ELF-1 (cell line): Measurements from ENCODE around the gene CLIP2.
A peak's percentile ranks its signal among the peaks of the same experiment; 100 is the strongest.
"Not testable (repeated sequence)": the region's sequence is repeated elsewhere in the genome, so short reads cannot be mapped to it uniquely, and the experiment has no call there.

Experiments
- DNase-seq: peaks from one replicate; pipeline ENCODE4 v3.0.0-alpha.2; 2016; ENCODE audit warnings: low read depth, low spot score

CLIP2 gene

GRCh38 chr7:74332373-74333176 is 43.4 kb downstream of the CLIP2 start:
- DNase-seq, result no peak

DNA sequence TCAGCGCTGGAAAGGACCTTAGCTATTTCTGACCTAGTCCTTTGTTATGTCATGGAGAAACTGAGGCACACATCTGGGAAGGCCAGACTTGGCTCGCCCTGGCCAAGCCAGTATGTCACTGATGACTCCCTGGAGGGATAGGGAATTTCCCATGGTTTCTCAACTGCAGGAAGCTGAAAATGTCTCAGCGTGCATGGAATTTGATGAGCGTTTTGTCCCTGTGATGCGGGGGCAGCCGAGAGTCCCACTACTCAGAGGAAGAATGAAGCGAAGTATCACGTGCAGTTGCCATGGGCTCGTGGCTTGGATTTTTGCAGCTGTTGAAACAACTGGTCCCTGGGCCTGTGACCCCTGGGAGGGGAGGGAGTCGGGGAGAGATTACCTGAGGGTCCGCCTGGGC is 44.8 kb downstream of the CLIP2 start:
- no peak for DNase-seq

DNA sequence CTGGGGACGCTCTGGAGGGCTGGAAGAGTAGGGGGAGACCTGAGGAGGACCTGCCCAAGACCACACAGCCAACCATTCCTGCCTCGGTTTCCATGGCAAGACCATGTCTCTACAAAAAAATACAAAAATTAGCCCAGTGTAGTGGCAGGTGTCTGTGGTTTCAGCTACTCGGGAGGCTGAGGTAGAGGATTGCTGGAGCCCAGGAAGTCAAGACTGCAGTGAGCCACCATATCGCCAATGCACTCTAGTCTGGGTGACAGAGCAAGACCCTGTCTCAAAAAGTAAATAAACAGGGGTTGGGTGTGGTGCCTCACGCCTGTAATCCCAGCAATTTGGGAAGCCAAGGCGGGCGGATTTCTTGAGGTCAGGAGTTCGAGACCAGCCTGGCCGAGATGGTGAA is 48.7 kb downstream of the CLIP2 start:
- no peak for DNase-seq

DNA sequence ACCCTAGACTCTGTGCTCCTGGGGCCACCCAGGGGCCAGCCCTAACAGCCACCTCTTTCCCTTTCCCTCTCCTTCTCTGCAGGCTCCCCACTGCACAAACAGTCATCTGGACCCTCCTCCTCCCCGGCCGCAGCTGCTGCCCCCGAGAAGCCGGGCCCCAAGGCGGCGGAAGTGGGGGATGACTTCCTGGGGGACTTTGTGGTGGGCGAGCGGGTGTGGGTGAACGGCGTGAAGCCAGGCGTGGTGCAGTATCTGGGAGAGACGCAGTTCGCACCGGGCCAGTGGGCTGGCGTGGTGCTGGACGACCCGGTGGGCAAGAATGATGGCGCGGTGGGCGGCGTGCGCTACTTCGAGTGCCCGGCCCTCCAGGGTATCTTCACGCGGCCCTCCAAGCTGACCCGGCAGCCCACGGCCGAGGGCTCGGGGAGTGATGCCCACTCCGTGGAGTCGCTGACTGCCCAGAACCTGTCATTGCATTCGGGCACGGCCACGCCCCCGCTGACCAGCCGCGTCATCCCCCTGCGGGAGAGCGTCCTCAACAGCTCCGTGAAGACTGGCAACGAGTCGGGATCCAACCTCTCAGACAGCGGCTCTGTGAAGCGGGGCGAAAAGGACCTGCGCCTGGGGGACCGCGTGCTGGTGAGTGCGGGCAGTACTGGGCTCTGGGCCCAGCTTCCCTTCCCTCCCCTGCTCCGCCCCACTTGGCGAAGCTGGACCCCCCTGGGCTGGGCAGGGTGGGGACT is 49.3 kb downstream of the CLIP2 start:
- no peak for DNase-seq

DNA sequence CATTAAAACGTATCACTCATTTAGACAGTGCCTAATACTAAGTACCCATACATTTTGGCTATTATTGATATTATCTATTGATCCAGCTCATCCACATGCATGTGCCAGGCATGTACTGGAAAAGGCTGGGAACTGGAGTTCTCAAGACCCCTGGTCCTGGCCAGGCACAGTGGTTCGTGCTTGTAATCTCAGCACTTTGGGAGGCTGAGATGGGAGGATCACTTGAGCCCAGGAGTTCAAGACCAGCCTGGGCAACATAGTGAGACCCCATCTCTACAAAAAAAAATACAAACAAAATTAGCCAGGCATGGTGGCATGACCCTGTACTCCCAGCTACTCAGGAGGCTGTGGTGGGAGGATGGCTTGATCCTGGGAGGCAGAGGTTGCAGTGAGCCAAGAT is 50.4 kb downstream of the CLIP2 start:
- DNase-seq, result not testable (repeated sequence)

DNA sequence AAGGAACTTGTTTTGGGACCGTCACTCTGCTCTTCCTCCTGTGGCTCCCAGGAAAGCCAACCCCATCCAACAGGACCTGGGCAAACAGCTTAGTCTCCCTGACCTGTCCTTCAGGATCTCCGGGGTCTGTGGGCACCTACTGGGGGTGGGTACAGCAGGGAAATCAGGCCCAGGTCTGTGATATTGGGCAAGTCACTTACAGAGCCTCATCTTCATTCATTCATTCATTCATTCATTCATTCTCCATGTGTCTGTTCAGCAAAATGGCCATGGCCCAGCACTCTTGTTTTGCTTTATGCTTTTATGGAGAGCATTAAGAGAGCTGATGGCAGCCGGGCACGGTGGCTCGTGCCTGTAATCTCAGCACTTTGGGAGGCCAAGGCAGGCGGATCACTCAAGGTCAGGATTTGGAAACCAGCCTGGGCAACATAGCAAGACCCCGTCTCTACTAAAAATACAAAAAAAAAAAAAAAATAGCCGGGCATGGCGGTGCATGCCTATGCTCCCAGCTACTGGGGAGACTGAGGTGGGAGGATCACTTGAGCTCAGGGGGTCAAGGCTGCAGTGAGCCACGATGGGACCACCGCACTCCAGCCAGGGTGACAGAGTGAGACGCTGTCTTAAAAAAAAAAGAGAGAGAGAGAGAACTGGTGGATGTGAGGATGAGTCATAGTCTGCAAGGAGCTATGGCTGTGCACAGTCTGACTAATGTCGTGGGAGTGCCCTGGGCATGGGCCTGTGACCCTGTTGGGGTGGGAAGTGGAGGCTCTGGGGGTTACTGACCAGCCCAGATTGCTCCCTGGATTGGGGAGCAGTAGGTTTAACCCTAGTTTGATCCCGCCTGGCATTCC is 54.3 kb downstream of the CLIP2 start:
- DNase-seq, result no peak

DNA sequence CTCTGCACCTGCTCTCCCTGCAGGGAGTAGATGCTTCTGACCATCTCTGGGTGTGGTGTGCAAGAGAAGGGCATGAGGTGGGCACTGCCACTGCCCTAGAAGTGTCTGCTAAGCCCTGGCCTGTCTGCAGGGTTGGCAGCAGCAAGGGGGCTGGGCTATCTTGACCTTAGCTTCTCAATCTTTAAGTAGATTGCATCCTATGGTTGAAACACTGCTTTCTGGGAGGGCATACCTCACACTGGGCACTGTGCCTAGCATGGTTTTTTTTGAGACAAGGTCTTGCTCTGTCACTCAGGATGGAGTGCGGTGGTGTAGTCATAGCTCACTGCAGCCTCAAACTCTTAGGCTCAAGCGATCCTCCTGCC is 54.9 kb downstream of the CLIP2 start:
- DNase-seq, result no peak

- DNase-seq, result no peak
Measured at GRCh38 chr7:74344786-74345185, 55.6 kb downstream of the CLIP2 start.

DNA sequence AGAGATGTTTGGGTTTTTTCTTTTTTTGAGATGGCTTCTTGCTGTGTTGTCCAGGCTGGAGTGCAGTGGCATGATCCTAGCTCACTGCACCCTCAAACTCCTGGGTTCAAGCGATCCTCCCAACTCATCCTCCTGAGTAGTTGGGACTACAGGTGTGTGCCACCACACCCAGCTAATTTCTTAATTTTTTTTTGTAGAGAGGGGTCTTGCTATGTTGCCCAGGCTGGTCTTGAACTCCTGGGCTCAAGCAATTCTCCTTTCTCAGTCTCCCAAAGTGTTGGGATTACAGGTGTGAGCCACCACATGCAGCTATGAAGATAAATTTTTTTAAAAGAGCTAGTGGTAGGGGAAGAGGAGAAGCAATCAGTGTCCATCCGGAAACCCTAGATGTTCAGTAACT is 56.8 kb downstream of the CLIP2 start:
- DNase-seq, result no peak

DNA sequence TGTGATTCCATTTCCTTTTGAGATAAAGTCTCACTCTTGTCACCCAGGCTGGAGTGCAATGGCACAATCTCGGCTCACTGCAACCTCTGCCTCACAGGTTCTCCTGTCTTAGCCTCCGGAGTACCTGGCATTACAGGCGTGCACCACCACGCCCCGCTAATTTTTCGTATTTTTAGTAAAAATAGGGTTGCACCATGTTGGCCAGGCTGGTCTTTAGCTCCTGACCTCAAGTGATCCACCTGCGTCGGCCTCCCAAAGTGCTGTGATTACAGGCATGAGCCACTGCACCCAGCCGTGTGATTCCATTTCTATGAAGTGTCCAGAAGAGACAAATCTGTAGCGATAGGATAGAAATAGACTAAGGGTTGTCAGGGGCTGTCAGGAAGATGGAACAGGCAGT is 60.4 kb downstream of the CLIP2 start:
- DNase-seq, result no peak

- no peak for DNase-seq
Measured at GRCh38 chr7:74350751-74351150, 61.5 kb downstream of the CLIP2 start.

DNA sequence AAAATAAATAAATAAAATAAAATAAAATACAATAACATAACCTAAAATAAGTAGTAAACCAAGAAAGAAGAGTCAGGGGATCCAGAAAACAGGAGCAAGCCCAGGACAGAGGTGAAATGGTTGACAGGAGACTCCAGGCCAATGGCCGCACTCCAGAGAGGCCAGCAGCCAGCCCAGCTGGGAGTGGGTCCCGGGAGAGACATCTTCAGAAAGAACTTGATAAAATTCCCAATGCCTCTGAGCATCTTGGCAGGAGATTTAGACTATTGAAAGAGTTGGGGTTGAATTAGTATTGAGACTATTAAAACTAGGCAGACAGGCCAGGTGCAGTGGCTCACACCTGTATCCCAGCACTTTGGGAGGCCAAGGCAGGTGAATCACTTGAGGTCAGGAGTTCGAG is 62.6 kb downstream of the CLIP2 start:
- no peak for DNase-seq

DNA sequence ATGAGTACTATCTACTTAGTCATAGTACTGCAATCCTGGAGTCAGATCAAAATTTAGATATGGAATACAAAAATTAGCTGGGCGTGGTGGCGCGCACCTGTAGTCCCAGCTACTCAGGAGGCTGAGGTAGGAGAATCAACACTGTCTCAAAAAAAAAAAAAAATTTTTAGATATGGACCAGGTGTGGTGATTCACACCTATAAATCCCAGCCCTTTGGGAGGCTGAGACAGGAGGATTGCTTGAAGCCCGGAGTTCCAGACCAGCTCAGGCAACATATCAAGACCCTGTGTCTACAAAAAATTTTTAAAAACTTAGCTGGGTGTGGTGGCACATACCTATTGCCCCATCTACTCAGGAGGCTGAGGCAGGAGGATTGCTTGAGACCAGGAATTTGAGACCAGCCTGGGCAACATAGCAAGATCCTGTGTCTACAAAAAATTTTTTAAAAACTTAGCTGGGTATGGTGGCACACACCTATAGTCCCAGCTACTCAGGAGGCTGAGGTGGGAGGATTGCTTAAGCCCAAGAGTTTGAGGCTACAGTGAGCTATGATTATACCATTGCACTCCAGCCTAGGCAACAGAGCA is 63.4 kb downstream of the CLIP2 start:
- DNase-seq, result not testable (repeated sequence)

- DNase-seq, result no peak
Measured at GRCh38 chr7:74354009-74354408, 64.8 kb downstream of the CLIP2 start.

DNA sequence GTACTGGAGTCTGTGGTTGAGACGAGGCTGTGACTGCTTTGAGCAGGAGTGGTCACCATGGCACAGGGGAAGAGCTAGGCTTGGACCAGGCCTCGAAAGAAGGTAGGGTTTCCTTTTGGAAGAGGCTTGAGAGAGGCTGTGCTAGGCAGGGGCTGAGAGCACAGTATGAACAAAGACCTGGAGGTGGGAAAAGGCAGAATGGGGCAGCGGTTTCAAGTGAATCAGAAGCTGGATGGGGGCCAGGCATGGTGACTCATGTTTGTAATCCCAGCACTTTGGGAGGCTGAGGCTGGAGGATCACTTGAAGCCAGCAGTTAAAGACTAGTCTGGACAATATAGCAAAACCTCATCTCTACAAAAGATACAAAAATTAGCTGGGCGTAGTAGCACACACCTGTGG is 65.9 kb downstream of the CLIP2 start:
- no peak for DNase-seq

GRCh38 chr7:74356589-74357315 is 67.5 kb downstream of the CLIP2 start:
- peak; percentile 35 for DNase-seq

DNA sequence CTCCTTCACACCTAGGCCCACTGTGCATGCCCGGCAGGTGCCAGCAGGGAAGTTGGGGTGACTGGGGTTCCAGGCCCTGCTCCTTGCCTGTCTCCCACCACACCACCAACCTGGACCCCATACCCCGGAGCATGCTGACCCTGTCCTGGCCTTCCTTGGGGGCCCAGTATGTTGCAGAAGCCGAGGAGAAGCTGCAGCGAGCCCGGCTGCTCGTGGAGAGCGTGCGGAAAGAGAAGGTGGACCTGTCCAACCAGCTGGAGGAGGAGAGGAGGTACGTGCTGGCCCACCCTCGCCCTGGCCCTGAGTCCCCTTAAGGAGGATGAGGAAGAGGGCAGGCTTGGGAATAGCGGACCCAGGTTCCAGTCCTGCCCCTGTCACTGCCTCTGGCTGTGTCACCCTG is 70.8 kb downstream of the CLIP2 start:
- no peak for DNase-seq

DNA sequence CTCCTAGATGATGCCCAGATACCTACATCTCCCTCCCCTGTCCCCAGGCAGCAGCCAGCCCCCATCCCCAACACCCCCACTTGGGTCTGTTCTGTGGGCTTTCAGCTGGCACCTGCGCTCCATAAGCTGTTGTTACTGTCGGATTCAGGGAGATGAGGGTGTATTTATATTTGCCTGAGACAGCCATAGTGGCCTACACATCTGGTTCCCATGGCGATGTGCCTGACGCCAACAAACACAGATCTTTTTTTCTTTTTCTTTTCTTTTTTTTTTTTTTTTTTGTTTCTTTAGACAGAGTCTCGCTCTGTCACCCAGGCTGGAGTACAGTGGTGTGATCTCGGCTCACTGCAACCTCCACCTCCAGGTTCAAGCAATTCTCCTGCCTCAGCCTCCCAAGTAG is 73.1 kb downstream of the CLIP2 start:
- no peak for DNase-seq

DNA sequence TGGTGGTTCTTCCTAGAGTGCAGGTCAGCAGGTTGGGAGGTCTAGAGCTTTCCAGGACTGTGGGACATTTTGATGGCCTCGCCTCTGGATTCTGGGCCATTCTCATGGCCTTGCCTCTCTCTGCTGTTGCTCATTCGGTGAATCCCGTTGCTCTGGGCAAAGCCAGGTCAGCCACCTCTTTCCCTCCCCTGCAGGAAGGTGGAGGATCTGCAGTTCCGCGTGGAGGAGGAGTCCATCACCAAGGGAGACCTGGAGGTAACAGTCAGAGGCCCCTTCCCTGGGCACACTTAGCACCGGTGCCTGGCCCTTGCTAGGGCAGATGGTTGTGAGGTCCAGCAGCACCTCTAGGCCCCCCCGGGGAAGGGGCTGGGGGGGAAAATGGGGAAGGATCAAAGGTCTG is 74.9 kb downstream of the CLIP2 start:
- peak; percentile 35 for DNase-seq

DNA sequence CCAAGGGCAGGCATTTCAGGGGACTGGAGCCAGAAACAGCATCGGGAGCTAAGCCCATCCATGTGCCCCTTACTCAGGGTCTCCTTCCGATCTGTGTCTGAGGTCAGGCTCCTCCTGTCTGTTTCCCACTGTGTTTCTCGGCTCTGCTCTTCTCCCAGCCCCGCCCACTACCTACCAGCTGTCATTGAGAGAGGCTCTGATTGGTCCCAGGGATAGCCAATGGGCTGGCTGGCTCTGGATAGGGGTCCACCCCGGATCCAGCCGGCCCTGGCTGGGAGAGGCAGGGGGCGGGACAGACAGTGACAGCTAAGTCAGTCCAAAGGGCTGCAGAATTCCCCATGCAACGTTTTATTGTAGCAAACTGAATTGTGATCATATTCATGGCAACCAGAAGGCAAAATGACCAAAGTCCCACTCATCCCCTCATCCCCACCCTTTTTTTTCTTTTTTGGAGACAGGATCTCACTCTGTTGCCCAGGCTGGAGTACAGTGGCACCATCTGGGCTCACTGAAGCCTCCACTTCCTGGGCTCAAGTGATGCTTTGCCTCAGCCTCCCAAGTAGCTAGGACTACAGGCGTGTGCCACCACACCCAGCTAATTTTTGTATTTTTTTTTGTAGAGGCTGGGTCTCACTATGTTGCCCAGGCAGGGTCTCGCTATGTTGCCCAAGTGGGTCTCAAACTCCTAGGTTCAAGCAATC is 76.3 kb downstream of the CLIP2 start:
- DNase-seq, result peak; percentile 97
